Left lung (tissue), 10 donors: ENCODE results near the gene NUDT7. TPM values are rescaled to one million over a fixed set of nuclear protein-coding genes. Genes with fewer than 3 reads are reported as not detected.

ENCODE experiments used
- ATAC-seq: fragments of 200-7000 bp; cut with Tn5 transposase; one replicate; pipeline ENCODE4 v1.9.1; 2020; ENCODE audit warnings: moderate library complexity
- DNase-seq, 4 donors: peaks; one replicate each; pipeline ENCODE4 v3.0.0-alpha.2; 2013 to 2020
- H3K27ac ChIP-seq, 2 donors: fragments of 200-600 bp; sonication (generic) in 1 of 2; one replicate each; pipeline versions ENCODE4 v1.5.0 to v1.8.0; 2020 to 2021
- H3K27me3 ChIP-seq, 2 donors: fragments of 200-600 bp; sonication (generic) in 1 of 2; one replicate each; pipeline versions ENCODE4 v1.5.0 to v1.8.0; 2020 to 2021
- H3K36me3 ChIP-seq, 2 donors: fragments of 200-600 bp; sonication (generic) in 1 of 2; one replicate each; pipeline versions ENCODE4 v1.5.0 to v1.8.0; 2020 to 2021
- H3K4me1 ChIP-seq, 2 donors: fragments of 200-600 bp; one replicate each; pipeline ENCODE4 v1.8.0; 2021
- H3K4me3 ChIP-seq, 2 donors: fragments of 200-600 bp; sonication (generic) in 1 of 2; one replicate each; pipeline versions ENCODE4 v1.5.0 to v1.8.0; 2020 to 2021; ENCODE audit warnings: mild to moderate bottlenecking in 1 of 2
- H3K9me3 ChIP-seq, 2 donors: fragments of 200-600 bp; sonication (generic) in 1 of 2; one replicate each; pipeline versions ENCODE4 v1.5.0 to v1.8.0; 2020 to 2021
- CTCF ChIP-seq, 2 donors: fragments of 200-600 bp; sonication (generic) in 1 of 2; IDR thresholded peaks; one replicate each; pipeline versions ENCODE4 v1.5.0 to v1.8.0; 2021; ENCODE audit warnings: antibody characterized with exemption in 2 of 2
- intact Hi-C, 2 donors: fragments of 100-400 bp; cut with DNase I; formaldehyde crosslinking; loops; one replicate each; pipeline versions ENCODE4 v1.11.2 to v1.14.2; 2022
- polyA plus RNA-seq, 6 donors: library from polyadenylated mRNA; unstranded; fragments of 120-200 nt; gene quantifications; one replicate each; pipeline ENCODE4 v1.2.1, GENCODE V29; 2013; ENCODE audit not compliant: insufficient read length in 6 of 6
- total RNA-seq, 2 donors: library from RNA; stranded (reverse); fragmentation: NEBNext Ultra II Directional; extraction: Animal tissue kit (Norgen Biotek cat#: 25700); gene quantifications; one replicate each; pipeline ENCODE4 v1.2.1, GENCODE V29; 2021
- donor health status: DM: no; HTN: yes; CAD: no.
- donor health status: DM: no; HTN: no; CAD: no.

The NUDT7 gene
- total and polyA plus RNA-seq, 8 donors = 6.4 to 14.0 (median 11.4) TPM

- ATAC-seq (no peak), DNase-seq (no peak)
- Histone ChIP-seq H3K27me3 (no peaks in the 10 kb centered on the region), H3K36me3 (no peaks in the 10 kb centered on the region), H3K27ac (no peak overlapping the region), H3K9me3 (no peaks in the 10 kb centered on the region), H3K4me3 (no peak overlapping the region), H3K4me1 (peaks cover 0 to 10% of the 10 kb centered on the region in 2 donors)
- TF ChIP-seq CTCF (IDR thresholded peaks at IDR 0.05) = no peak
- intact Hi-C loops = no loop called here
Observed at GRCh38 chr16:77759201-77759600, 36.9 kb downstream of the NUDT7 start.

- TF ChIP-seq CTCF (IDR thresholded peaks at IDR 0.05) = no peak
- intact Hi-C loops = no loop called here
- Histone ChIP-seq H3K27me3 (no peaks in the 10 kb centered on the region), H3K4me1 (peaks cover 0 to 11% of the 10 kb centered on the region in 2 donors), H3K36me3 (no peaks in the 10 kb centered on the region), H3K4me3 (no peak overlapping the region), H3K9me3 (no peaks in the 10 kb centered on the region), H3K27ac (no peak overlapping the region)
- ATAC-seq = no peak
- DNase-seq = no peak
Observed at GRCh38 chr16:77759821-77760220, 37.5 kb downstream of the NUDT7 start.

- intact Hi-C loops = no loop called here
- Histone ChIP-seq H3K36me3 (no peaks in the 10 kb centered on the region), H3K27me3 (no peaks in the 10 kb centered on the region), H3K27ac (no peak overlapping the region), H3K4me3 (no peak overlapping the region), H3K9me3 (no peaks in the 10 kb centered on the region), H3K4me1 (peaks cover 0 to 11% of the 10 kb centered on the region in 2 donors)
- no peak for TF ChIP-seq CTCF (IDR thresholded peaks at IDR 0.05)
- ATAC-seq = no peak
- no peak for DNase-seq
Observed at GRCh38 chr16:77760800-77761199, 38.5 kb downstream of the NUDT7 start.

- Histone ChIP-seq H3K27ac (no peak overlapping the region), H3K27me3 (no peaks in the 10 kb centered on the region), H3K9me3 (no peaks in the 10 kb centered on the region), H3K4me3 (no peak overlapping the region), H3K4me1 (peaks cover 0 to 11% of the 10 kb centered on the region in 2 donors), H3K36me3 (no peaks in the 10 kb centered on the region)
- intact Hi-C loops = no loop called here
- peak; percentile 74 for ATAC-seq
- DNase-seq = peak in 1 of 4 donors; percentile 10
- no peak for TF ChIP-seq CTCF (IDR thresholded peaks at IDR 0.05)
Observed at GRCh38 chr16:77761204-77761603, 38.9 kb downstream of the NUDT7 start.

- TF ChIP-seq CTCF (IDR thresholded peaks at IDR 0.05) = no peak
- Histone ChIP-seq H3K4me1 (peaks cover 0 to 11% of the 10 kb centered on the region in 2 donors), H3K36me3 (no peaks in the 10 kb centered on the region), H3K27ac (no peak overlapping the region), H3K27me3 (no peaks in the 10 kb centered on the region), H3K9me3 (no peaks in the 10 kb centered on the region), H3K4me3 (no peak overlapping the region)
- intact Hi-C loops = no loop called here
- ATAC-seq (no peak), DNase-seq (peak in 1 of 4 donors; percentile 17)
Observed at GRCh38 chr16:77762262-77762661, 39.9 kb downstream of the NUDT7 start.
